ENCODE measurements around the gene ATP6V0A1.

The ATP6V0A1 gene

DNA sequence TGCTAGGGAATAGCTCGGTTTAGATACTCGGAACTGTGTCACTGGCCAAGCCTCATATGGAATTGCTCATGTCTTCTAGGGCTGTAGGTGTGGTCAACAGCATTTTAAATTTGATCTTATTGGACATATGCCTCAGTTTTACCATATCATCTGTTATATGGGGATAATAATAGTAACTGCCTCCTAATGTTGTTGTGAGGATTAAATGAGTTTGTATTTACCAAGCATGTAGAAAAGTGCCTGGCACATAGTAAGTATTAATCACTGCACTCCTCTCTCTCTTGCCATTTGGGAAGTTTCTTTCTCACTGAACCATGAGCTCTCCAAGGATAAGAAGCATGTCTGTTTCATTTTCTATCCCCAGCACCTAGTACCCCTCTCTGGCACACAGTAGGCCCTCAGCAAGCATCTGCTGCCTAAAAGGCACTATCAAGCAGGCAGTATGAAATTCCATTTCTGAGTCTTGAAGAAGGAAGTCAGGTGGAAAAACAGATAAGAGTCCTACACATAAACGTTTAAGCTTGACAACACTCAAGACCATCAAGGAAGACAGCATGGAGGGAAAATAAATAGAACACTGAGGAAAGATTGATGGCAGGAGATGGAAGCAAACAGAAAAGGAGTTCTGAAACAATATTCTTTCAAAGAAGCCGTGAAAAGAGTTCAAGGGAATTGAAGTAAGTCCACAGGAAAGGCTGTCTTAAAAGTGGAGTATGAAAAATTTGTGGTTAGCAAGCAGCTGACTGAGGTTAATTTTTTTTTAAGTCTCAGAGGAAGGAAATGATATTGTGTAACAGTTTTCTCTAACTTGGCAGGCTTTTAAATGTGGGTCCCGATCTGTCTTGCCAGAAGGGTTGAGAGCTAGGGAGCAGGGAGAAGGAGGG, 2.2 kb upstream of the ATP6V0A1 start:
- peak; percentile 83 to 90 for DNase-seq (ENCODE audit: low read depth in 2 of 2)
- H3K4me3 ChIP-seq (replicated peaks in 1 of 2; ENCODE audit: low read depth in 2 of 2, low read length in 2 of 2), result peak overlapping the region in 1 of 2 donors; percentile 21
- TF ChIP-seq, protein P1, sequence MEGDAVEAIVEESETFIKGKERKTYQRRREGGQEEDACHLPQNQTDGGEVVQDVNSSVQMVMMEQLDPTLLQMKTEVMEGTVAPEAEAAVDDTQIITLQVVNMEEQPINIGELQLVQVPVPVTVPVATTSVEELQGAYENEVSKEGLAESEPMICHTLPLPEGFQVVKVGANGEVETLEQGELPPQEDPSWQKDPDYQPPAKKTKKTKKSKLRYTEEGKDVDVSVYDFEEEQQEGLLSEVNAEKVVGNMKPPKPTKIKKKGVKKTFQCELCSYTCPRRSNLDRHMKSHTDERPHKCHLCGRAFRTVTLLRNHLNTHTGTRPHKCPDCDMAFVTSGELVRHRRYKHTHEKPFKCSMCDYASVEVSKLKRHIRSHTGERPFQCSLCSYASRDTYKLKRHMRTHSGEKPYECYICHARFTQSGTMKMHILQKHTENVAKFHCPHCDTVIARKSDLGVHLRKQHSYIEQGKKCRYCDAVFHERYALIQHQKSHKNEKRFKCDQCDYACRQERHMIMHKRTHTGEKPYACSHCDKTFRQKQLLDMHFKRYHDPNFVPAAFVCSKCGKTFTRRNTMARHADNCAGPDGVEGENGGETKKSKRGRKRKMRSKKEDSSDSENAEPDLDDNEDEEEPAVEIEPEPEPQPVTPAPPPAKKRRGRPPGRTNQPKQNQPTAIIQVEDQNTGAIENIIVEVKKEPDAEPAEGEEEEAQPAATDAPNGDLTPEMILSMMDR (IDR thresholded peaks at IDR 0.05; ENCODE audit: low read depth, low read length), result no peak

DNA sequence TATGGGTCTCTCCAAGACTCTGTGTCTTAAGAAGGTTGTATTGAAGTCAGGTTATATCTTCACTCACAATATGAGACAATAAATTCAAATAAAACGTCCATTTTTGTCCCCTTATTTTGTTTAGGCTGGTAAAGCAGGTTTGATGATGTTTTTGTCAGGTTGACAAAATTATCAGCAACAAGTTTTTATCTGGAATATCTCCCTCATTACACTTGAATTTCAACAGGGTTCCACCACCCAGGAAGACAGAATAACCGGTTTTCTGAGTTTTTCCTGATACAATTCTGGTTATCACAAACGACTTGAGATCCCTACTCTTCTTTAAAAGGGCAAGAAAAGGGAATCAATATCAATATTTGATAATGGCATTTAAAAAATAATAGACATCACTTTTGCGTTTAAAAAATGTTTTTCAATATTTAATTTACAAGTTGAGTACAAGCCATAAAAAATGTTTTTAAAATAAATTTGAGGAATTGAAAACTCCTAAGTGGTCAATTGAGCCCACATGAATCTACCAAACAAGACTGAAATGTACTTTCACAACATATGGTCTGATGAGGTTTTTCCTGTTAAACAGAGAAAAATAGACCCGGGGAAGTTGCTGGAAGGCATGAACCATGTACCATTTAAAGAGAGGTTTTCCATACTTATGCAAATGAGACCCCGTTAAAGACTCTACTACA, 1.4 kb upstream of the ATP6V0A1 start:
- TF ChIP-seq, protein P1 (IDR thresholded peaks at IDR 0.05; ENCODE audit: low read depth, low read length), result no peak
- DNase-seq (ENCODE audit: low read depth in 2 of 2), result peak in 1 of 2 donors; percentile 13
- no peak overlapping the region for H3K4me3 ChIP-seq (replicated peaks in 1 of 2; ENCODE audit: low read depth in 2 of 2, low read length in 2 of 2)

DNA sequence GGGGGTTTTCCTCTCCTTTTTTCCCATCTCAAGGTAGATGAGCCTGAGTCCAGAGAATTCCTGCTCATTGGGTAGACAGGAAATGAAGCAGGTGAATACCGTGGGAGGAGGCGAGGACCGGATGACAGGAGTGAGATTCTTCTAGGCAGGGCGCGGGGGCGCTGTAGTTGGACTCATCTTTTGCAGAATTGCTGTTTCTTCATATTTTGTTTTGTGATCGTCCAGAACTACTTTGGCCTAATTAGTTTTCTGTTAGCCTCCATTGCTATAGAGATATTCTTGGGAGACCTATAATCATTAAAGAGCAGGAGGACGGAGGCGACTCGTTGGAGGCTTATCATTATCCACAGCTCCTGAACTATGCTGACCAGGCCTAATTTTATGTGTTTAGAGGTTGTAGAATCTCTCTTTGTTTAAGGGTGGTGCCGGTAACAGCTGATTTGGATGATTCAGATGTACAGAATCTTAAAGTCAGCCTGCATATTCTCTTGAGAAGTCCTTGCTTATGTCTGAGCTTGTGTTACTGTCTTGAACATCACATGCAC, 650 bp downstream of the ATP6V0A1 start:
- DNase-seq (ENCODE audit: low read depth in 2 of 2), result peak; percentile 39 to 77

DNA sequence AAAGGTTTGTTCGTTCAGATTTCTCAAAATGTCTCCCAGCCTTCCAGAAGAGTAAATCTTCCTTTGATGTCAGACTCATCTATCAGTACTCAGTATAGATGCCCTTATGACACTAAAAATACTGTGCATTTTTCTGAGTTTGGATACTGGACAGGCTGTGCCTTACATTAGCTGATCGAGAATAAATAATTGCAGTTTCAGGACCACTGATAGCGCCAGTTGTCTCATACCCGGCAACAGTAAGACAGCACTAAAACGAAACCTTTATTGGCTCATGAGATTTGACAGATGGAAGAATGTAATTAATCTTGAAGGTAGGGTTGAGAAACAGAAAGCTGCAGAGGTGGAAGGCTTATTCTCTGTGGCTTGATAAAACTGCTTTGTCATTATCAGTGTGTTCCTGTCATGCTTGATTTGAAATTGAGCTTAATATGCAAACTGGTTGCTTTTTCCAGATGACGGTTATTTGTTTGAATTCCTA, 1.2 kb downstream of the ATP6V0A1 start:
- peak; percentile 58 to 66 for DNase-seq (ENCODE audit: low read depth in 2 of 2)
- peak overlapping the region; percentile 75 to 85 for H3K4me3 ChIP-seq (replicated peaks in 1 of 2; ENCODE audit: low read depth in 2 of 2, low read length in 2 of 2)
- TF ChIP-seq, protein P1 (IDR thresholded peaks at IDR 0.05; ENCODE audit: low read depth, low read length), result no peak

More for the DNA sequence above, 650 bp downstream of the ATP6V0A1 start:
- TF ChIP-seq, protein P1 (IDR thresholded peaks at IDR 0.05; ENCODE audit: low read depth, low read length), result peak; percentile 43
- peak overlapping the region; percentile 75 to 85 for H3K4me3 ChIP-seq (replicated peaks in 1 of 2; ENCODE audit: low read depth in 2 of 2, low read length in 2 of 2)

DNA sequence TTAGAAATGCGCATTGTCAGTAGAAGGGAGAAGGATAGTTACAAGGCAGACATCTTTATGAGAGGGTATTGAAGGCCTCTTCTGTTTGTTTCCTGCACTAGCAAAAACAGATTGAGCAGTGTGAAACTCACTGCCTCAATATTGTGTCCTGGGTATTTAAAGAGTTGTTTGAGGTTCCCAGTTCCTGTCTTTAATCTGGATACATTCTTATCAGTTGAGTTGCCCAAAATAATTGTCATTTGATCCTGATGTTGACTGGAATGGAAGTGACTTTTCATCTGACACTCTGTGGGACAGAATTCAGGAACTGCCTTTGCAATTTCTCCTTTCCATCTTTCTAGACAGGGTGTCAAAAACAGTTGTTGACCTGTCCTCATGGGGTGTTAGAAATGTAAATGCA, 1.7 kb downstream of the ATP6V0A1 start:
- peak overlapping the region in 1 of 2 donors; percentile 85 for H3K4me3 ChIP-seq (replicated peaks in 1 of 2; ENCODE audit: low read depth in 2 of 2, low read length in 2 of 2)
- TF ChIP-seq, protein P1 (IDR thresholded peaks at IDR 0.05; ENCODE audit: low read depth, low read length), result no peak
- DNase-seq (ENCODE audit: low read depth in 2 of 2), result no peak

DNA sequence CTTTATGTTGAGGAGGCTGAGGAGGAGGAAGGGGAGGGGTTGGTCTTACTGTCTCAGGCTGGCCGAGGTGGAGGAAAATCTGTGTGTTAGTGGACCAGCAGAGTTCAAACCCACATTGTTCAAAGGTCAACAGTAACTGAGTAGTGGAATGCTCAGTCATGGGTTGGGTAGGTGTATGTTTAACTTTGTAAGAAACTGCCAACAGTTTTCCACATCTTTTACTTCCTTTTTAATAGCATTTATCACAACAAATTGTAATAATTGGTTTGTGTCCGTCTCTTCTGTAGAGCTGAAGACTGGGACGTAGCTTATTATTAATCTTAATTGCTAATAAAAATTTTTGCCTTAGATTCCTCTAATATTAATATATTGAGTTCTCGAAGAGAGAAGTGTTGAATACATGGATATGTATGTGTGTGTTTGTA, 5.3 kb downstream of the ATP6V0A1 start:
- TF ChIP-seq, protein P1 (IDR thresholded peaks at IDR 0.05; ENCODE audit: low read depth, low read length), result no peak
- no peak overlapping the region for H3K4me3 ChIP-seq (replicated peaks in 1 of 2; ENCODE audit: low read depth in 2 of 2, low read length in 2 of 2)
- DNase-seq (ENCODE audit: low read depth in 2 of 2), result no peak

Measured in cardiac fibroblast (primary cell).